Thyroid gland (tissue), 4 donors: Measurements from ENCODE around the gene RAB44.

Source experiments
- CTCF ChIP-seq, 6 experiments: fragments of 200-600 bp in 3 of 6; fragments of 450-650 bp in 3 of 6; sonication (generic) in 3 of 6; IDR thresholded peaks; one replicate each; pipeline ENCODE4 v1.5.1; 2016 to 2019; ENCODE audit warnings: antibody characterized with exemption in 6 of 6, mild to moderate bottlenecking in 2 of 6, inconsistent platforms in 1 of 6, moderate library complexity in 1 of 6
- POLR2A ChIP-seq, 2 donors: fragments of 450-650 bp; IDR thresholded peaks; one replicate each; pipeline ENCODE4 v1.6.1; 2017; ENCODE audit warnings: antibody characterized with exemption in 2 of 2, mild to moderate bottlenecking in 2 of 2, moderate library complexity in 1 of 2

- no peak for TF ChIP-seq CTCF (IDR thresholded peaks at IDR 0.05)
- no peak for TF ChIP-seq POLR2A (IDR thresholded peaks at IDR 0.05)
Measured at GRCh38 chr6:36657942-36658544, 39.6 kb upstream of the RAB44 start.
